OCI-LY7 (cell line): Measurements from ENCODE around the gene LRPPRC. TPM values are rescaled to one million over a fixed set of nuclear protein-coding genes. Genes with fewer than 3 reads are reported as not detected.

Experiments
- BruUV-seq: library from RNA; stranded (reverse); fragments of 400-500 nt; replicated peaks from 2 replicates; lab custom pipeline; 2021; lab: Mats Ljungman, UMichigan
- CTCF ChIA-PET: fragments of 300-600 bp; sonication (Branson Sonifier 250); formaldehyde crosslinking; loops from one replicate; lab custom pipeline; 2022; ENCODE audit warnings: antibody characterized with exemption; ENCODE audit not compliant: unreplicated experiment; lab: Charles Lee
- POLR2A ChIA-PET: fragments of 300-600 bp; sonication (Branson Sonifier 250); formaldehyde crosslinking; loops from one replicate; lab custom pipeline; 2022; ENCODE audit warnings: antibody characterized with exemption; lab: Charles Lee
- DNase-seq: peaks from one replicate; pipeline ENCODE4 v3.0.0-alpha.2; 2015; ENCODE audit warnings: low spot score
- H2AFZ ChIP-seq: fragments of 200-600 bp; sonication (generic), shearing (Covaris generic); 2 replicates; pipeline ENCODE4 v1.6.1; 2014; ENCODE audit warnings: mild to moderate bottlenecking, antibody characterized with exemption, low read length, moderate library complexity
- H3K27ac ChIP-seq: fragments of 200-600 bp; sonication (generic); 2 replicates; pipeline ENCODE4 v1.5.1; 2014; ENCODE audit warnings: mixed run types, low read depth, mild to moderate bottlenecking, moderate library complexity, low read length, inconsistent platforms; ENCODE audit not compliant: poor library complexity, severe bottlenecking
- H3K36me3 ChIP-seq: fragments of 200-600 bp; sonication (generic); 2 replicates; pipeline ENCODE4 v1.6.1; 2014; ENCODE audit warnings: mild to moderate bottlenecking, antibody characterized with exemption, low read length, moderate library complexity, mixed read lengths; ENCODE audit not compliant: insufficient read depth
- H3K4me1 ChIP-seq: fragments of 200-600 bp; sonication (generic); 2 replicates; pipeline ENCODE4 v1.5.1; 2014; ENCODE audit warnings: mild to moderate bottlenecking, low read length; ENCODE audit not compliant: insufficient read depth, poor library complexity, severe bottlenecking
- H3K4me2 ChIP-seq: fragments of 200-600 bp; sonication (generic); 2 replicates; pipeline ENCODE4 v1.6.1; 2014; ENCODE audit warnings: mild to moderate bottlenecking, low read length
- H3K4me3 ChIP-seq: fragments of 200-600 bp; sonication (generic); 2 replicates; pipeline ENCODE4 v1.5.1; 2014; ENCODE audit warnings: mild to moderate bottlenecking, low read depth, low read length; ENCODE audit not compliant: poor library complexity, severe bottlenecking
- H3K79me2 ChIP-seq: fragments of 200-600 bp; sonication (generic); 2 replicates; pipeline ENCODE4 v1.6.1; 2016; ENCODE audit warnings: low read depth, mild to moderate bottlenecking, low read length, moderate library complexity, mixed read lengths; ENCODE audit not compliant: insufficient read depth
- H3K9me2 ChIP-seq: fragments of 200-600 bp; sonication (generic); 2 replicates; pipeline ENCODE4 v1.6.1; 2016; ENCODE audit warnings: mild to moderate bottlenecking, low read length, mixed read lengths; ENCODE audit not compliant: insufficient read depth
- H3K9me3 ChIP-seq: fragments of 200-600 bp; sonication (generic); 2 replicates; pipeline ENCODE4 v1.6.1; 2014; ENCODE audit warnings: mild to moderate bottlenecking, mixed run types, low read length, mixed read lengths
- H4K20me1 ChIP-seq: fragments of 200-600 bp; sonication (generic); 2 replicates; pipeline ENCODE4 v1.6.1; 2014; ENCODE audit warnings: mild to moderate bottlenecking, antibody characterized with exemption, low read length, moderate library complexity, mixed read lengths; ENCODE audit not compliant: insufficient read depth
- CTCF ChIP-seq: fragments of 200-600 bp; sonication (generic); conservative IDR thresholded peaks from 2 replicates; pipeline ENCODE4 v1.5.1; 2014; ENCODE audit warnings: mild to moderate bottlenecking, antibody characterized with exemption, low read length, moderate library complexity, mixed read lengths
- EZH2phosphoT487 ChIP-seq: fragments of 200-600 bp; sonication (generic); IDR thresholded peaks from 2 replicates; pipeline ENCODE4 v1.6.1; 2018; ENCODE audit warnings: low read depth, borderline replicate concordance, mild to moderate bottlenecking, mixed run types, antibody characterized with exemption, low read length, moderate library complexity, mixed read lengths
- intact Hi-C: fragments of 100-400 bp; cut with micrococcal nuclease; formaldehyde crosslinking; loops from one replicate; pipeline ENCODE4 v1.10.0; 2022; ENCODE audit not compliant: unreplicated experiment
- total RNA-seq, 2 experiments: library from RNA; depleted of rRNA in 1 of 2; stranded (reverse); fragments of >200 nt in 1 of 2; shearing (Covaris generic) in 1 of 2; gene quantifications; 2 replicates each; pipeline ENCODE4 v1.2.3, GENCODE V29; 2014 to 2022

Gene LRPPRC
- total RNA-seq, 2 experiments from 2014 or later = 64.4 to 136 TPM

- intact Hi-C loops = no loop called here
Measured at GRCh38 chr2:43905871-43906270, 89.9 kb downstream of the LRPPRC start.

GRCh38 chr2:43905371-43905803 lies 90.4 kb downstream of the LRPPRC start:
- H3K9me2 ChIP-seq = no peaks in the 10 kb centered on the region
- TF ChIP-seq CTCF = no peak
- no peak for TF ChIP-seq EZH2phosphoT487
- no peaks in the 10 kb centered on the region for H3K79me2 ChIP-seq
- H2AFZ ChIP-seq = no peak overlapping the region
- intact Hi-C loops = no loop called here
- H3K4me2 ChIP-seq = no peak overlapping the region
- H3K36me3 ChIP-seq = peaks cover 92% of the 10 kb centered on the region
- BruUV-seq = no TSS peak
- no peak overlapping the region for H3K4me3 ChIP-seq
- no peak for DNase-seq
- ChIA-PET POLR2A (no interaction called here), CTCF (no interaction called here)
- no peaks in the 10 kb centered on the region for H3K9me3 ChIP-seq
- H4K20me1 ChIP-seq = no peaks in the 10 kb centered on the region
- no peak overlapping the region for H3K27ac ChIP-seq
- H3K4me1 ChIP-seq = no peaks in the 10 kb centered on the region

More at GRCh38 chr2:43905871-43906270, 89.9 kb downstream of the LRPPRC start:
- Histone ChIP-seq H3K79me2 (no peaks in the 10 kb centered on the region), H3K9me2 (no peaks in the 10 kb centered on the region), H4K20me1 (no peaks in the 10 kb centered on the region), H3K27ac (no peak overlapping the region), H3K4me3 (no peak overlapping the region), H2AFZ (no peak overlapping the region), H3K9me3 (no peaks in the 10 kb centered on the region), H3K36me3 (peaks cover 92% of the 10 kb centered on the region), H3K4me2 (no peak overlapping the region), H3K4me1 (no peaks in the 10 kb centered on the region)
- ChIA-PET POLR2A (interaction anchor here (0.6 kb wide), 1 partner anchor 1354 kb away, joined by 3 read pairs; no protein-coding TSS in a partner anchor), CTCF (no interaction called here)
- TF ChIP-seq CTCF (no peak), EZH2phosphoT487 (no peak)
- DNase-seq = no peak
- no TSS peak for BruUV-seq

GRCh38 chr2:43899589-43899988 lies 96.2 kb downstream of the LRPPRC start:
- no peaks in the 10 kb centered on the region for H3K9me3 ChIP-seq
- BruUV-seq = no TSS peak
- peaks cover 98% of the 10 kb centered on the region for H3K36me3 ChIP-seq
- no peaks in the 10 kb centered on the region for H3K9me2 ChIP-seq
- H2AFZ ChIP-seq = no peak overlapping the region
- H3K79me2 ChIP-seq = no peaks in the 10 kb centered on the region
- H3K4me1 ChIP-seq = no peaks in the 10 kb centered on the region
- no peak overlapping the region for H3K4me3 ChIP-seq
- H3K27ac ChIP-seq = no peak overlapping the region
- no peaks in the 10 kb centered on the region for H4K20me1 ChIP-seq
- no peak overlapping the region for H3K4me2 ChIP-seq
- POLR2A ChIA-PET = no interaction called here
- intact Hi-C loops = no loop called here
- no peak for TF ChIP-seq CTCF
- TF ChIP-seq EZH2phosphoT487 = no peak
- no peak for DNase-seq
- CTCF ChIA-PET = no interaction called here
